22Rv1 (cell line): Measurements from ENCODE around the gene LRRC18.

Experiments used
- ZFX ChIP-seq: fragments of 450-650 bp; IDR thresholded peaks from 2 replicates; pipeline ENCODE4 v1.6.1; 2017; ENCODE audit warnings: antibody characterized with exemption, borderline replicate concordance
- TF ChIP-seq, protein P1 (sequence below): fragments of 450-650 bp; IDR thresholded peaks from 2 replicates; pipeline ENCODE4 v1.5.1; 2017; ENCODE audit warnings: mild to moderate bottlenecking

DNA sequence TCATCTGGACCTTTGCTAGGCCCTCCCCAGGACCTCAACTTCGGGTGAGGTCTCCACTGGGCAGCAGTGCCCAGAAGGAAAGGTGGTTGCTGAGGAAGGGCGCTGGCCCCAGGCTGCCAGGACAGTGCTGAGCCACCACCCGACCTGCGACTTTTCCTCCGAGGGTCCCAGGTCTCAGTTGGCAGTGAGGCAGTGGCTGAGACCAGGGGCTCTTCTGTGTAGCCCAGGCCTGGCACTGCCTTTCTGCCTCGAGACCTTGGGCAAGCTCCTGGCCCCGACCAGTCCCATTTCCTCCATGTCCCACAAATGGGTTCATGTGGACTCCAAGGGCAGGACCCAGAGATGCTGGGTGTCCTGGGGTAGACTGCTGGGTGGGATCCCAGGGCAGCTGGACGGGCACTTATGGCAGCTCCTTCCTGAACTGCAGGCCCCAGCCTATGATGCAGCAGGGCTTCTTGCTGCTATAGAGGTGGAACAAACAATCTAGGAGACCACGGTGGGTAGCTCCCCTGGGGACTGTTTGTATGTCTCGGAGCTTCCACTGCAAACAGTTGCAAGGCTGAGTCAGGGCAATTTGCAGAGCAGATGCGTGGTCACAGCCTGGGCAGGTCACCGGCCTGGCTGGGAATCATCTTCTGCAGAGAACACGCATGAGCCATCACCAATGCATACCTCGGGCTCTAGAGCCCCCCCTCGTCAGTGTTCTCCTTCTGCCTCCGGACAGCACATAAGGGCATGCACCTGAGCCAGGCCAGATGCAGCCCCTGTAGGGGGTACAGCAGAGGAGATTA is 17.9 kb upstream of the LRRC18 start:
- TF ChIP-seq, protein P1, sequence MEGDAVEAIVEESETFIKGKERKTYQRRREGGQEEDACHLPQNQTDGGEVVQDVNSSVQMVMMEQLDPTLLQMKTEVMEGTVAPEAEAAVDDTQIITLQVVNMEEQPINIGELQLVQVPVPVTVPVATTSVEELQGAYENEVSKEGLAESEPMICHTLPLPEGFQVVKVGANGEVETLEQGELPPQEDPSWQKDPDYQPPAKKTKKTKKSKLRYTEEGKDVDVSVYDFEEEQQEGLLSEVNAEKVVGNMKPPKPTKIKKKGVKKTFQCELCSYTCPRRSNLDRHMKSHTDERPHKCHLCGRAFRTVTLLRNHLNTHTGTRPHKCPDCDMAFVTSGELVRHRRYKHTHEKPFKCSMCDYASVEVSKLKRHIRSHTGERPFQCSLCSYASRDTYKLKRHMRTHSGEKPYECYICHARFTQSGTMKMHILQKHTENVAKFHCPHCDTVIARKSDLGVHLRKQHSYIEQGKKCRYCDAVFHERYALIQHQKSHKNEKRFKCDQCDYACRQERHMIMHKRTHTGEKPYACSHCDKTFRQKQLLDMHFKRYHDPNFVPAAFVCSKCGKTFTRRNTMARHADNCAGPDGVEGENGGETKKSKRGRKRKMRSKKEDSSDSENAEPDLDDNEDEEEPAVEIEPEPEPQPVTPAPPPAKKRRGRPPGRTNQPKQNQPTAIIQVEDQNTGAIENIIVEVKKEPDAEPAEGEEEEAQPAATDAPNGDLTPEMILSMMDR, result no peak
- no peak for TF ChIP-seq ZFX
